ENCODE results near the gene REEP1. TPM values are rescaled to one million over a fixed set of nuclear protein-coding genes. Genes with fewer than 3 reads are reported as not detected.

REEP1 gene
- total RNA-seq, 1 experiment from 2014 or later: 0.23 TPM

DNA sequence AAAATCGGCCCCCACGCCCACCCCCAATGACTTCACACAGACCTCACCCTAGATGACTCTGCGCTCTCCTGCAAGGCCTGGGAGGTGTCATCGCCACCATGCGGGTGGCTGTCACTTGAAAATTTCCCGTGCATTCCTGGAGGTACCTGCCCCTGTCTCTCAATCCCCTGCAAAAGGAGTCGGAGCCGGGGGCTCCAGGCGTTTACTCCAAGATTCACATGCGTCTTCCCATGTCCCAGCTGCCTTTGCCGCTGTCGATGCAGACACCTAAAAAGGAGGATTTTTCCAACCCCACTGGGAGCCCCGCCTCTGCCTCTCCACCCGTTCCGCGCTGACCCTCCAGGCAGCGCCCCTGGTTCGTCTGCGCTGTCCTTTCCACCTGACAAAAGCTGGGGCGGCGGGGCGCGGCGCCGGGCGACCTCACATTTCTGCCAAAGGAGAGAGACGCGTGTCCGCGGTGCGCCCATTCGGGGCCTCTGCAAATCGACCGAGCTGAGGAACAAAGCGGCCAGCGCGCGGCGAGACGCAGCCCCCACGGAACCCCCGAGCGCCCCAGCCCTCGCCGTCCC, 667 bp downstream of the REEP1 start:
- H3K27ac ChIP-seq (ENCODE audit: low read length): no peak overlapping the region
- intact Hi-C loops (cut with micrococcal nuclease; ENCODE audit: unreplicated experiment) (no loop called here), in situ Hi-C loops (cut with HindIII; ENCODE audit: low pct_unique_long_range_greater_than_20kb, low sequenced_read_pairs) (no loop called here)
- no peak for TF ChIP-seq CTCF (IDR thresholded peaks at IDR 0.05)
- TF ChIP-seq, protein P1, sequence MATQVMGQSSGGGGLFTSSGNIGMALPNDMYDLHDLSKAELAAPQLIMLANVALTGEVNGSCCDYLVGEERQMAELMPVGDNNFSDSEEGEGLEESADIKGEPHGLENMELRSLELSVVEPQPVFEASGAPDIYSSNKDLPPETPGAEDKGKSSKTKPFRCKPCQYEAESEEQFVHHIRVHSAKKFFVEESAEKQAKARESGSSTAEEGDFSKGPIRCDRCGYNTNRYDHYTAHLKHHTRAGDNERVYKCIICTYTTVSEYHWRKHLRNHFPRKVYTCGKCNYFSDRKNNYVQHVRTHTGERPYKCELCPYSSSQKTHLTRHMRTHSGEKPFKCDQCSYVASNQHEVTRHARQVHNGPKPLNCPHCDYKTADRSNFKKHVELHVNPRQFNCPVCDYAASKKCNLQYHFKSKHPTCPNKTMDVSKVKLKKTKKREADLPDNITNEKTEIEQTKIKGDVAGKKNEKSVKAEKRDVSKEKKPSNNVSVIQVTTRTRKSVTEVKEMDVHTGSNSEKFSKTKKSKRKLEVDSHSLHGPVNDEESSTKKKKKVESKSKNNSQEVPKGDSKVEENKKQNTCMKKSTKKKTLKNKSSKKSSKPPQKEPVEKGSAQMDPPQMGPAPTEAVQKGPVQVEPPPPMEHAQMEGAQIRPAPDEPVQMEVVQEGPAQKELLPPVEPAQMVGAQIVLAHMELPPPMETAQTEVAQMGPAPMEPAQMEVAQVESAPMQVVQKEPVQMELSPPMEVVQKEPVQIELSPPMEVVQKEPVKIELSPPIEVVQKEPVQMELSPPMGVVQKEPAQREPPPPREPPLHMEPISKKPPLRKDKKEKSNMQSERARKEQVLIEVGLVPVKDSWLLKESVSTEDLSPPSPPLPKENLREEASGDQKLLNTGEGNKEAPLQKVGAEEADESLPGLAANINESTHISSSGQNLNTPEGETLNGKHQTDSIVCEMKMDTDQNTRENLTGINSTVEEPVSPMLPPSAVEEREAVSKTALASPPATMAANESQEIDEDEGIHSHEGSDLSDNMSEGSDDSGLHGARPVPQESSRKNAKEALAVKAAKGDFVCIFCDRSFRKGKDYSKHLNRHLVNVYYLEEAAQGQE (IDR thresholded peaks at IDR 0.05; ENCODE audit: insufficient read depth in 1 of 2, low read depth in 2 of 2, low read length in 1 of 2): no peak
- TF ChIP-seq POLR2AphosphoS5 (IDR thresholded peaks at IDR 0.05; ENCODE audit: low read depth, low read length): no peak
- no peak for TF ChIP-seq TCF7L2 (IDR thresholded peaks at IDR 0.05; ENCODE audit: low read depth, low read length)
- no peak for TF ChIP-seq SIN3A (IDR thresholded peaks at IDR 0.05; ENCODE audit: borderline replicate concordance, insufficient read depth, low read depth, low read length)
- ChIA-PET CTCF (no interaction called here), POLR2A (interaction anchor here (0.6 to 0.7 kb wide), 2 partner anchors 10 to 135 kb away, joined by 3 read pairs; no protein-coding TSS in a partner anchor)
- H3K36me3 ChIP-seq (ENCODE audit: control insufficient read depth, insufficient read depth, low read length): no peaks in the 10 kb centered on the region
- peaks cover 36% of the 10 kb centered on the region for H3K27me3 ChIP-seq (ENCODE audit: control insufficient read depth, insufficient read depth, low read length)
- H3K4me1 ChIP-seq (ENCODE audit: control insufficient read depth, insufficient read depth, low read length): peaks cover 6% of the 10 kb centered on the region; the same call in 1 of the 2 replicates
- H3K4me3 ChIP-seq (ENCODE audit: low read depth in 2 of 2, low read length in 2 of 2): peak overlapping the region; percentile 27 to 35
- no TSS peak for BruUV-seq (replicated peaks)
- DNase-seq (ENCODE audit: low read depth, low spot score) (no peak), ATAC-seq (peak; percentile 19)
- no peaks in the 10 kb centered on the region for H3K9me3 ChIP-seq (ENCODE audit: control insufficient read depth, insufficient read depth, low read depth, low read length)

DNA sequence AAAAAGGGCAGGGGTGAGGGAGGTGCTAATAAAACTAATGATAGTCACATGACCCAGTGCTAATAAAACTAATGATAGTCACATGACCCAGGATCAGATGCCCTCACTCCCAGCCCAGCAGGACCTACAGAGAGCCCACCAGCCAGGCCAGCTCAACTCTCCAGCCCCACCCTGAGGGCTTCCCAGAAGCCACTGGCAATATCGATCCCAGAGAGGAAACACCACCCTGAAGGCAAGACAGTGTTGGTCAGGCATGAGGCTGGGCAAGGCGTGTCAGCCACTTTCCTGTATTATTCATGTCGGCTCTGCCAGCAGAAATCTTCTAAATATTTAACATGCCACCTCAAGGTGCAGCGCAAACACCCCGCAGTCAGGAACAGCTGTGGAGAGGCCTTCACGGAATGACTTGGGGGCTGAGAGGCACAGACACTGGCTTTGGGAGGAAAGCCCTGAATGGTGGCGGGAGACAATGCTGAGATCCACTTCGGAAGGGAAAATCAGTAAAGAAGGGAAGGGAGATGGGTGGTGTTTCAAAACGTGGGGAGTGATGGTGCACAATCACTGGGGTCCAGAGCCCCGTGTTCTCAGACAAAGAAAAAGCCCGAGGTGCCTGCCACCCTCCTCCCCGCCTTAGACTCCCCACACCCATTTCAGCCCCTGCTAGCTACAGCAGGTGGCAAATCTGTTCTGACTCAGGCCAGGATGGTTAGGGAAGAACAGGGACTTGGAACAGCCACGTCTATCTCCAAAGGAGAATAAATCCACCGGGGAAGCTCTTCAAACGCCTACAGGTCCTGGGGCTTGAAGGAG, 1.4 kb downstream of the REEP1 start:
- Histone ChIP-seq H3K27me3 (ENCODE audit: control insufficient read depth, insufficient read depth, low read length) (peaks cover 32% of the 10 kb centered on the region), H3K9me3 (ENCODE audit: control insufficient read depth, insufficient read depth, low read depth, low read length) (no peaks in the 10 kb centered on the region), H3K27ac (ENCODE audit: low read length) (no peak overlapping the region), H3K4me3 (ENCODE audit: low read depth in 2 of 2, low read length in 2 of 2) (peak overlapping the region in 1 of 2 experiments; percentile 35; a peak in 1 of 4 replicates), H3K36me3 (ENCODE audit: control insufficient read depth, insufficient read depth, low read length) (no peaks in the 10 kb centered on the region), H3K4me1 (ENCODE audit: control insufficient read depth, insufficient read depth, low read length) (peaks cover 6% of the 10 kb centered on the region; the same call in 1 of the 2 replicates)
- DNase-seq (ENCODE audit: low read depth, low spot score) (no peak), ATAC-seq (no peak)
- in situ Hi-C loops (cut with HindIII; ENCODE audit: low pct_unique_long_range_greater_than_20kb, low sequenced_read_pairs) (no loop called here), intact Hi-C loops (cut with micrococcal nuclease; ENCODE audit: unreplicated experiment) (no loop called here)
- no peak for TF ChIP-seq SIN3A (IDR thresholded peaks at IDR 0.05; ENCODE audit: borderline replicate concordance, insufficient read depth, low read depth, low read length)
- TF ChIP-seq CTCF (IDR thresholded peaks at IDR 0.05): no peak
- no peak for TF ChIP-seq POLR2AphosphoS5 (IDR thresholded peaks at IDR 0.05; ENCODE audit: low read depth, low read length)
- TF ChIP-seq, protein P1 (IDR thresholded peaks at IDR 0.05; ENCODE audit: insufficient read depth in 1 of 2, low read depth in 2 of 2, low read length in 1 of 2): no peak
- no peak for TF ChIP-seq TCF7L2 (IDR thresholded peaks at IDR 0.05; ENCODE audit: low read depth, low read length)
- BruUV-seq (replicated peaks): no TSS peak
- ChIA-PET POLR2A (interaction anchor here (0.6 to 0.7 kb wide), 2 partner anchors 9 to 135 kb away, joined by 3 read pairs; no protein-coding TSS in a partner anchor), CTCF (no interaction called here)

Measured in Panc1 (cell line).